H9 (cell line): ENCODE results near the gene OPHN1. TPM values are rescaled to one million over a fixed set of nuclear protein-coding genes. Genes with fewer than 3 reads are reported as not detected.

Source experiments
- DNase-seq: peaks from one replicate; pipeline ENCODE4 v3.0.0-alpha.2; 2017
- H2AFZ ChIP-seq: one replicate; pipeline ENCODE4 v1.6.1; 2013; ENCODE audit warnings: mild to moderate bottlenecking, low read length, control low read depth, moderate library complexity
- H2AK5ac ChIP-seq: 2 replicates; pipeline ENCODE4 v1.6.1; 2013; ENCODE audit warnings: low read length, control low read depth, mixed read lengths; ENCODE audit not compliant: insufficient read length
- H2BK120ac ChIP-seq: one replicate; pipeline ENCODE4 v1.6.1; 2013; ENCODE audit warnings: low read depth, mild to moderate bottlenecking, low read length, control low read depth, inconsistent platforms; ENCODE audit not compliant: poor library complexity, severe bottlenecking
- H2BK12ac ChIP-seq: 2 replicates; pipeline ENCODE4 v1.6.1; 2013; ENCODE audit warnings: low read length, control low read depth, mixed read lengths, low read depth; ENCODE audit not compliant: insufficient read length
- H2BK15ac ChIP-seq: 2 replicates; pipeline ENCODE4 v1.6.1; 2013; ENCODE audit warnings: low read depth, low read length, control low read depth
- H2BK20ac ChIP-seq: one replicate; pipeline ENCODE4 v1.6.1; 2013; ENCODE audit warnings: low read depth, mild to moderate bottlenecking, low read length, control low read depth, inconsistent platforms; ENCODE audit not compliant: poor library complexity, severe bottlenecking
- H2BK5ac ChIP-seq: 2 replicates; pipeline ENCODE4 v1.6.1; 2013; ENCODE audit warnings: low read length, control low read depth, mixed read lengths; ENCODE audit not compliant: insufficient read length
- H3K14ac ChIP-seq: 2 replicates; pipeline ENCODE4 v1.6.1; 2013; ENCODE audit warnings: low read length, control low read depth; ENCODE audit not compliant: insufficient read depth
- H3K18ac ChIP-seq: 2 replicates; pipeline ENCODE4 v1.6.1; 2013; ENCODE audit warnings: low read depth, mild to moderate bottlenecking, mixed read lengths, low read length, control low read depth; ENCODE audit not compliant: insufficient read length
- H3K23ac ChIP-seq: 2 replicates; pipeline ENCODE4 v1.6.1; 2013; ENCODE audit warnings: low read length, control low read depth, mixed read lengths, low read depth; ENCODE audit not compliant: insufficient read length
- H3K23me2 ChIP-seq: 2 replicates; pipeline ENCODE4 v1.6.1; 2013; ENCODE audit warnings: low read depth, mild to moderate bottlenecking, mixed read lengths, low read length, control low read depth; ENCODE audit not compliant: insufficient read length, poor library complexity, severe bottlenecking
- H3K27ac ChIP-seq: 2 replicates; pipeline ENCODE4 v1.5.1; 2013; ENCODE audit warnings: low read length, control low read depth, mixed read lengths, low read depth; ENCODE audit not compliant: insufficient read length
- H3K27me3 ChIP-seq: 2 replicates; pipeline ENCODE4 v1.6.1; 2013; ENCODE audit warnings: low read length, control low read depth, inconsistent platforms; ENCODE audit not compliant: insufficient read depth
- H3K4ac ChIP-seq: 2 replicates; pipeline ENCODE4 v1.6.1; 2013; ENCODE audit warnings: low read depth, mild to moderate bottlenecking, control low read depth, inconsistent platforms, low read length, moderate library complexity
- H3K4me1 ChIP-seq: 2 replicates; pipeline ENCODE4 v1.6.1; 2013; ENCODE audit warnings: low read length, control low read depth, inconsistent platforms; ENCODE audit not compliant: insufficient read depth
- H3K4me2 ChIP-seq: 2 replicates; pipeline ENCODE4 v1.6.1; 2013; ENCODE audit warnings: low read length, control low read depth, mixed read lengths; ENCODE audit not compliant: insufficient read length, insufficient read depth
- H3K56ac ChIP-seq: 2 replicates; pipeline ENCODE4 v1.6.1; 2013; ENCODE audit warnings: low read depth, mild to moderate bottlenecking, mixed read lengths, low read length, control low read depth; ENCODE audit not compliant: insufficient read length
- H3K79me1 ChIP-seq: 2 replicates; pipeline ENCODE4 v1.6.1; 2013; ENCODE audit warnings: low read depth, mild to moderate bottlenecking, moderate library complexity, low read length, control low read depth, inconsistent platforms; ENCODE audit not compliant: insufficient read depth, poor library complexity, severe bottlenecking
- H3K79me2 ChIP-seq: 2 replicates; pipeline ENCODE4 v1.6.1; 2013; ENCODE audit warnings: low read length, control low read depth, inconsistent platforms; ENCODE audit not compliant: insufficient read depth
- H3K9ac ChIP-seq: 2 replicates; pipeline ENCODE4 v1.6.1; 2013; ENCODE audit warnings: low read length, control low read depth, mixed read lengths; ENCODE audit not compliant: insufficient read length; ENCODE audit errors: extremely low read depth
- H3K9me3 ChIP-seq: one replicate; pipeline ENCODE4 v1.6.1; 2013; ENCODE audit warnings: low read depth, low read length, inconsistent platforms; ENCODE audit not compliant: control insufficient read depth
- H3T11ph ChIP-seq: one replicate; pipeline ENCODE4 v1.6.1; 2013; ENCODE audit warnings: mild to moderate bottlenecking, low read length, control low read depth, inconsistent platforms
- H4K20me1 ChIP-seq: one replicate; pipeline ENCODE4 v1.6.1; 2013; ENCODE audit not compliant: control insufficient read depth, insufficient read length, insufficient read depth
- H4K5ac ChIP-seq: 2 replicates; pipeline ENCODE4 v1.6.1; 2013; ENCODE audit warnings: low read depth, mild to moderate bottlenecking, mixed read lengths, low read length, control low read depth; ENCODE audit not compliant: insufficient read length
- H4K8ac ChIP-seq: replicated peaks from 2 replicates; pipeline ENCODE4 v1.6.1; 2013; ENCODE audit warnings: low read length, control low read depth, mixed read lengths, low read depth; ENCODE audit not compliant: insufficient read length
- H4K91ac ChIP-seq: 2 replicates; pipeline ENCODE4 v1.6.1; 2013; ENCODE audit warnings: low read depth, mild to moderate bottlenecking, moderate library complexity, mixed read lengths, low read length, control low read depth; ENCODE audit not compliant: insufficient read length
- H3K27ac Mint-ChIP-seq, 3 experiments: 2 replicates in 2 of 3; 3 replicates in 1 of 3; pipeline ENCODE4 v1.8.0; 2020 to 2021; ENCODE audit warnings: mixed read lengths in 3 of 3, mild to moderate bottlenecking in 1 of 3, moderate library complexity in 1 of 3
- H3K27me3 Mint-ChIP-seq: 2 replicates; pipeline ENCODE4 v1.8.0; 2021; ENCODE audit warnings: low read depth, mild to moderate bottlenecking, moderate library complexity, mixed read lengths
- H3K36me3 Mint-ChIP-seq, 3 experiments: 2 replicates in 2 of 3; 3 replicates in 1 of 3; pipeline ENCODE4 v1.8.0; 2020 to 2021; ENCODE audit warnings: low read depth in 3 of 3, mixed read lengths in 3 of 3; ENCODE audit not compliant: insufficient read depth in 1 of 3
- H3K4me1 Mint-ChIP-seq, 2 experiments: 2 replicates each; pipeline ENCODE4 v1.8.0; 2020; ENCODE audit warnings: mixed read lengths in 2 of 2
- H3K4me3 Mint-ChIP-seq, 2 experiments: 2 replicates in 1 of 2; 3 replicates in 1 of 2; pipeline ENCODE4 v1.8.0; 2020 to 2021; ENCODE audit warnings: mild to moderate bottlenecking in 2 of 2, mixed read lengths in 2 of 2, moderate library complexity in 1 of 2
- H3K9me3 Mint-ChIP-seq, 2 experiments: 2 replicates in 1 of 2; 3 replicates in 1 of 2; pipeline ENCODE4 v1.8.0; 2020; ENCODE audit warnings: mild to moderate bottlenecking in 2 of 2, mixed read lengths in 2 of 2, moderate library complexity in 1 of 2
- CTCF ChIP-seq: fragments of 200-600 bp; sonication (generic); conservative IDR thresholded peaks from 3 replicates; pipeline ENCODE4 v1.8.0; 2021; ENCODE audit warnings: antibody characterized with exemption, mild to moderate bottlenecking
- WGBS: extraction: QIAGEN DNeasy Blood & Tissue Kit; methylation state at CpG from one replicate; pipeline ENCODE4 v1.1.7; 2013; ENCODE audit warnings: missing lambda C conversion rate, low lambda C conversion rate, mixed read lengths; ENCODE audit not compliant: insufficient read length; ENCODE audit errors: extremely low coverage; 5-methylcytosine and 5-hydroxymethylcytosine counted together
- total RNA-seq: library from RNA; stranded (reverse); gene quantifications from 2 replicates; pipeline ENCODE4 v1.2.1, GENCODE V29; 2021

OPHN1 gene
- total RNA-seq, 1 experiment from 2014 or later, result 1.5 TPM

GRCh38 chrX:68438575-68438974 is 5.3 kb upstream of the OPHN1 start:
- H4K8ac ChIP-seq, result no peak overlapping the region
- H3K14ac ChIP-seq, result no peak overlapping the region
- H3K23me2 ChIP-seq, result no peaks in the 10 kb centered on the region
- no peaks in the 10 kb centered on the region for H3K79me2 ChIP-seq
- H3K56ac ChIP-seq, result no peak overlapping the region
- H2AK5ac ChIP-seq, result no peak overlapping the region
- no peak overlapping the region for H3T11ph ChIP-seq
- no peaks in the 10 kb centered on the region for H4K20me1 ChIP-seq
- H2AFZ ChIP-seq, result no peak overlapping the region
- H3K4me1 ChIP-seq, result no peaks in the 10 kb centered on the region
- no peaks in the 10 kb centered on the region for H3K27me3 ChIP-seq
- no peak overlapping the region for H3K27ac ChIP-seq
- no peak for TF ChIP-seq CTCF
- H3K9me3 Mint-ChIP-seq, result peaks cover 56 to 70% of the 10 kb centered on the region in 2 experiments
- no peak overlapping the region for H2BK12ac ChIP-seq
- no peak overlapping the region for H3K18ac ChIP-seq
- no peak overlapping the region for H4K5ac ChIP-seq
- H3K9ac ChIP-seq, result no peak overlapping the region
- no peak overlapping the region for H2BK5ac ChIP-seq
- H2BK20ac ChIP-seq, result no peak overlapping the region
- peaks cover 2% of the 10 kb centered on the region; the same call in 1 of the 2 replicates for H3K27me3 Mint-ChIP-seq
- DNase-seq, result no peak
- no peak overlapping the region for H3K4me2 ChIP-seq
- no peak overlapping the region for H2BK15ac ChIP-seq
- H3K36me3 Mint-ChIP-seq, result peaks cover 0 to 4% (median 0%) of the 10 kb centered on the region in 3 experiments; a peak in 2 of 7 replicates
- H2BK120ac ChIP-seq, result no peak overlapping the region
- H3K9me3 ChIP-seq, result peaks cover 20% of the 10 kb centered on the region
- no peaks in the 10 kb centered on the region for H3K79me1 ChIP-seq
- no peak overlapping the region for H3K4me3 Mint-ChIP-seq
- WGBS, result no CpG with 5 or more reads among the region's 4 CpGs
- no peak overlapping the region for H4K91ac ChIP-seq
- no peak overlapping the region for H3K4ac ChIP-seq
- H3K4me1 Mint-ChIP-seq, result peaks cover 4 to 9% of the 10 kb centered on the region in 2 experiments; a peak in 3 of 4 replicates
- no peak overlapping the region for H3K27ac Mint-ChIP-seq
- no peak overlapping the region for H3K23ac ChIP-seq
